GM21381 (cell line): Measurements from ENCODE around the gene EPM2AIP1.
"Not testable (repeated sequence)": the region's sequence is repeated elsewhere in the genome, so short reads cannot be mapped to it uniquely, and the experiment has no call there.

ENCODE experiments used
- ATAC-seq: cut with Tn5 transposase; IDR thresholded peaks from one replicate; pipeline ENCODE4 v1.9.1; 2021; ENCODE audit warnings: mild to moderate bottlenecking, moderate library complexity; ENCODE audit not compliant: unreplicated experiment

EPM2AIP1 gene

DNA sequence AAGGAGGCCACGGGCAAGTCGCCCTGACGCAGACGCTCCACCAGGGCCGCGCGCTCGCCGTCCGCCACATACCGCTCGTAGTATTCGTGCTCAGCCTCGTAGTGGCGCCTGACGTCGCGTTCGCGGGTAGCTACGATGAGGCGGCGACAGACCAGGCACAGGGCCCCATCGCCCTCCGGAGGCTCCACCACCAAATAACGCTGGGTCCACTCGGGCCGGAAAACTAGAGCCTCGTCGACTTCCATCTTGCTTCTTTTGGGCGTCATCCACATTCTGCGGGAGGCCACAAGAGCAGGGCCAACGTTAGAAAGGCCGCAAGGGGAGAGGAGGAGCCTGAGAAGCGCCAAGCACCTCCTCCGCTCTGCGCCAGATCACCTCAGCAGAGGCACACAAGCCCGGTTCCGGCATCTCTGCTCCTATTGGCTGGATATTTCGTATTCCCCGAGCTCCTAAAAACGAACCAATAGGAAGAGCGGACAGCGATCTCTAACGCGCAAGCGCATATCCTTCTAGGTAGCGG is at the start of gene EPM2AIP1:
TSS of gene EPM2AIP1 (minus strand) at position 326 of the 520 bp plus-strand sequence. CDS start at position 272, 54 bp downstream.
- peak; percentile 81 for ATAC-seq

DNA sequence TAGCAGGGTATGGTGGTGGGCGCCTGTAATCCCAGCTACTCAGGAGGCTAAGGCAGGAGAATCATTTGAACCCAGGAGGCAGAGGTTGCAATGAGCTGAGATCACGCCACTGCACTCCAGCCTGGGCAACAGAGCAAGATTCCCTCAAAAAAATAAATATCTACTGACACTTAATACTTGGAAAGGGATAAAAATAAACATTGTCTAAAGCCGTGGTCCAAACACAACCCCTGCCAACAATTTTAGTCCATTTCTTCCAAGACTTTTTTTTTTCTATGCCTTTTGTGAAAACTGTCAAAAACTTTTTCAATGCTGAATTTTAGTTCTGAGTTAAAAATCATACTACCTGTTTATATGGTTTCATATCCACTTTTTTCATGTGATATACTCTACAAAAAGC is 49.8 kb upstream of the EPM2AIP1 start:
- not testable (repeated sequence) for ATAC-seq

DNA sequence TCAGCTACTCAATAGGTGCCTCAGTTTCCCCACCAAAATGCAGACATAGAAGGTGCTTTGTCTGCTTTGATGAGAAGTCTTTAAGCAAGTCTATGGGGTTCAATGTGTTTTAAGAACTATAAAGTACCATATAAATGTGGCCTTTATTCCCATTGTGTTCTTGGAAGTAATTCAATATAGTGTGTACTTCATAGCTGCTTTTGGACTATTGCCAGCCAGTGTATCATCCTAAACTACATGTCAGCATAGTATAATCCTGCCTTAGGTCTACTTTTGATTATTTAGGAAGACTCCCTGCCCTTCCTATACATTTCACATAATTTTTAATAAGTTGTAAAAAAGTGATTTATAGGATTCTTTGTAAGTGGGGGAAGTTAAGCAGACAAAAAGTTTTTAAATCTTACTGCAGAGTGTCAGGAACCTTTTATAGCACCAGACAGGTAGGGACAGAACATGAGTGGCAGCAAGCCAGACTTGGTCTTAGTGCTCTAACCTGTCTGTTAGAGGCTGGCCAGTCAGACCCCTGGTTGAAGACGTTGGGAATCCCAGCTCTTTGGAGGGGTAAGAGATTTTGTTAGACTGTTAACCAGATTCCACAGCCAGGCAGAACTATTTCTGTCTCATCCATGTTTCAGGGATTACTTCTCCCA is 48.7 kb upstream of the EPM2AIP1 start:
- no peak for ATAC-seq

DNA sequence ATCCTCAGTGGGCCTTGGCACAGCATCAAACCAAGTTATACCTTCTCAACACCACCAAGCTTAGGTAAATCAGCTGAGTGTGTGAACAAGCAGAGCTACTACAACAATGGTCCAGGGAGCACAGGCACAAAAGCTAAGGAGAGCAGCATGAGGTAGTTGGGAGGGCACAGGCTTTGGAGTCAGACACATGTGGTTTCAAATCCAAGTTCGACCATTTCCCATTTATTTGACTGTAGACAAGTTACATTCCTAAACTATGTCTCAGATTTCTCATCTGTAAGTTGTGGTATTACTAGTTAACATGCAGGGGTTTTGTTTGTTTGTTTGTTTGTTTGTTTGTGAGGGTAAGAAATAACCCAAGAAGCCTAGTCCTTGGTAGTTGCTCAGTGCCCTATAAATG is 47.3 kb upstream of the EPM2AIP1 start:
- no peak for ATAC-seq

DNA sequence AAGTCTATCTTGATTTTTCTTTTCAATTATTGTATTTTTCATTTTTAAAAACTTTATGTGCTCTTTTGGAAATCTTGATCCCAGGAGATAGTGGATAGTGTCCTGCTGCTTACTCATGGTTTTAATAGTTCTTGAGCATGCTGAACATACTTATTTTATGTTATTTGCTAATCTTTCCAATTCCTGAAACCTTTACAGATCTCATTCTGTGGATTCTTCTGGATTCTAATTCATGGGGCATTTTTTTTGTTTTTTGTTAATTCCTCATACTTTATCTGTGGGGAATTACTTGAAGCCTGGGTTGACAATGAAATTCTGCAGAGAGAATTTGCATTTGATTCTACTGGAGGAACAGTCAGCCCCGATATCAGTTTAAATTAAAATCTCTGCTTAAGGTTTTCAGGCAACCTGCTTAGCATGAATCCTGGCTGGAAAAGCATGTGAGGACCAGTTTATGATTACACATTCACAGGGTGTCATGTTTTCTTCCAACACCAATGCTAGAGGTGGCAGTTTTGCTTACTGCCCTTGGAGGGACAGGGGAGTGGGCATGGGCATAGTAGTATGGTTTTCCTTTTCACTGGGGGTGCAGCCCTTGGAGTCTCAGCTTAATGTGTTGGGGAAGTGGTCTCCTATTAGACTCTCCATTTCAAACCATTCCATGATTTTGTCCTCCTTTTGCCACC is 46.4 kb upstream of the EPM2AIP1 start:
- no peak for ATAC-seq

DNA sequence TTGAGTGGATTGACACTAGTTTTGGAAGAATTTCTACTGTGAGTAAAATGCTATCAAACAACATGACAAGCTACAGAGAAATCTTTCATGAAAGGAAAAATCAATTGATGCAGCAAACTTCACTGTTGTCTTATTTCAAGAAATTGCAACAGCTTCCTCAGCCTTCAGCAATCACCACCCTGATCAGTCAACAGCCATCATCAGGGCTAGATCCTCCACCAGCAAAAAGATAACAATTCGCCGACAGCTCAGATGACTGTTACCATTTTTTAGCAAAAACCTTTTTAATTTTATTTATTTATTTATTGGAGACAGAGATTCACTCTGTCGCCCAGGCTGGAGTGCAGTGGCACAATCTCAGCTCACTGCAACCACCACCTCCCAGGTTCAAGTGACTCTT is 44.4 kb upstream of the EPM2AIP1 start:
- ATAC-seq = no peak

- ATAC-seq = no peak
Observed at GRCh38 chr3:37032961-37033360, 40.0 kb upstream of the EPM2AIP1 start.

- ATAC-seq = no peak
Observed at GRCh38 chr3:37031096-37031682, 38.3 kb upstream of the EPM2AIP1 start.

GRCh38 chr3:37030588-37030987 is 37.7 kb upstream of the EPM2AIP1 start:
- no peak for ATAC-seq

DNA sequence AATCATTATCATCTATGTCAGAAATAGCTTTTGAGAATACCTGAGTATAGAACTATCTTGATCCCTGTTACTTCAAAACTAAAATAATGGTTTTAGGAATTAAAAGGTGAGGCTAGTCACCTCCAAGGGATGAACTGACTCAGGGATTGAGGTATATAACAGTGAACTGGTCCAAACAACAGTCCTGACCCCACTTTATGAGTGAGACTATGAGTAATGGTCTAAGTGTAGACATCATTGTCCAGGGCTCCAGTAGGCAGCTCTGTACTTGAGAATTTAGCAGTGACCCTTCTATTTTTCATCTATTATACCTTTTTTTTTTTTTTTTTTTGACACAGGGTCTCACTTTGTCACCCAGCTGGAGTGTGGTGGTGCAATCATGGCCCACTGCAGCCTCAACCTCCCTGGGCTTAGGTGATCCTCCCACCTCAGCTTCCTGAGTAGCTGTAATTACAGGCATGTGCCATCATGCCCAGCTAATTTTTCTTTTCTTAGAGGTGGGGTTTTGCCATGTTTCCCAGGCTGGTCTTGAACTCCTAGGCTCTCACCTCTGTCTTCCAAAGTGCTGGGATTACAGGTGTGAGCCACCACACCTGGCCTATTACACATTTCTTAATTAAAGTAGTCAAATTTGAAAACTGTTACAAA is 36.7 kb upstream of the EPM2AIP1 start:
- no peak for ATAC-seq

DNA sequence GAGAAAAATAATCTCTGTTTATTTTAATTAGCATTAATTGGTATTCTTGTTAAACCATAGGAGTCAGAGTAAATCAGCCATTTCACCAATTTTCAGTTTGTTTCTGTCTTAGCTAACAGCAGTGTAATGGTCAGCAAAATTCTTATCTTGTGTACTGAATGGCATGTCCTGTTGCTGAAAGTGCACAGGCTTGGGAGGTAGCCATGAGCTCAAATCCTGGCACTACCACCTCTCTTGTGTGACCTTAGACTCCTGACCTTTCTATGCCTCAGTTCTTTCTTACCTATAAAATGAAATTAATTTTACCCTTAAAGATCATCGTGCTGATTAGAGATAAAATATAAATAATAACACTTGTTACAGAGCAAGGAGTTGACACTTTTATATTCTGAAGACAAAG is 36.2 kb upstream of the EPM2AIP1 start:
- no peak for ATAC-seq

DNA sequence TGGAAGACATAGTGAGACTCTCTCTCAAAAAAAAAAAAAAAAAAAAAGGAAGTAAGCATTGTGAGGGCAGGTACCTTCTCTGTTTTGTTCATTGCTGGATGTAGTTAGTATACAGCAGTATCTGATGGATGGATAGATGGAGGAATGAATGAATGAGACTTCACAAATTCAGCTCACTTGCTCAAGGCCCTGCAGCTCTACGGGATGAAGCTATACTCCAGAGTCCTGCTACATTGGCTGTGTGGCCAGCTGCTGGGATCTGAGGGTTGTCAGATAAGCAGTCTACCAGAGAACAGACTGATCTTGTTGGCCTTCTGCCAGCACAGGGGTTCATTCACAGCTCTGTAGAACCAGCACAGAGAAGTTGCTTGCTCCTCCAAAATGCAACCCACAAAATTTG is 35.4 kb upstream of the EPM2AIP1 start:
- ATAC-seq = no peak

- ATAC-seq = no peak
Observed at GRCh38 chr3:37026851-37027250, 33.9 kb upstream of the EPM2AIP1 start.

- no peak for ATAC-seq
Observed at GRCh38 chr3:37025561-37026335, 32.8 kb upstream of the EPM2AIP1 start.

DNA sequence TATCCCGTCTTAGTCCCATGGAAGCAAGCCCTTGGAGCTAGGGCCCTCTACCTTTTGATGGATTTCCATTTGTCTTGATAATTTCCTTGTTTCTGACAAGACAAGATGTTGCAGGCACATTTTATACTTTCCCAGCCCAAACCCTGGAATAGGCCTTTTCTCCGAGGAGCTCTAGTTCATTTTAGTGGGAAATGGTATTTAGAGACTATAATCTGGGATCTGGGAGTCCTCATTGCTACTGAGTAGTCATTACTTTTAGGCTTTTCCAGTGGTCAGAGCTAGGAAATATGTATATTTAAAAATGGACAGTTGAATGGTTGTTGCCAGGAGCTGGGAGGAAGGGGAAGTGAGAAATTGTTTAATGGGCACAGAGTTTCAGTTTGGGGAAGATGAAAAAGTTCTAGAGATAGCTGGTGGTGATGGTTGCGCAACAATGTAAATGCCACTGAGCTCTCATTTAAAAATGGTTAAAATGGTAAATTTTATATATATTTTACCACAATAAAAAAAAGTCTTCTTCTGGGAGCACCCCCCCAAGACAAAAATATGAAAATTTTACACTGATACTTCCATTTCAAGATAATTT is 32.0 kb upstream of the EPM2AIP1 start:
- no peak for ATAC-seq

- no peak for ATAC-seq
Observed at GRCh38 chr3:37024092-37024491, 31.2 kb upstream of the EPM2AIP1 start.

DNA sequence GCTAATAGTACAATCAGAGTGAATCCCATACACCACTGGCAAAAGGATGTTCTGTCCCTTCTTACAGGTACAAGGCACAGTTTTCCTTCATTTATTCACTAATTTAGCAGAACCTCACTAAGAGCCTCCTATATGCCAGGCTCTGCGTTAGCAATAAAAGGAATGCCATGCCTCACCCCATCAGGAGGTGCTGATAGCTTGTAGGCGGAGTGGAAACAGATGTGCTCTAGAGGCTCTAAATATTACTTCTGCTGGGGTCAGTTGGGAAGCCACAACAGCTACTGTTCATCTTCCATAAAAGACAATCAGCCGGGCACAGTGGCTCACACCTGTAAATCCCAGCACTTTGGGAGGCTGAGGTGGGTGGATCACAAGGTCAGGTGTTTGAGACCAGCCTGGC is 24.8 kb upstream of the EPM2AIP1 start:
- ATAC-seq = no peak

DNA sequence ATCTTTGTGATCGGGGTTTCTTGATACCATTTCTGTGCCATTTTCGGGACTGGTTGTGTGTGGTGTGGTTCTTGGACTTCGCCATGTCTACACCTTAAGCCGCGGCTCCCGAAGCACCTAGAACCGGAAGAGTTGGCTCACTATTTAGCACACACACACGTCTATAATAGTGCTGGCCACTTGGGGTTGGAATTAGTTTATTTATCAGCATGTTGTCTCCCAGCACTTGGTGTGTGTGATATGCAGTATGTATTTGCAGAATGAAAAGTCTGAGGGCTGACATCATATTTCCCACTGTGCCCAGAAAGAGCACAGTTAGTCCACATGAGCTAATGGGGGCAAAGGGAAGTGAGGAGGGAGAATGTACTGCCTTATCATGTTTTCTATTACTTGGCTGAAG is 24.0 kb upstream of the EPM2AIP1 start:
- ATAC-seq = no peak

- no peak for ATAC-seq
Observed at GRCh38 chr3:37015642-37016041, 22.7 kb upstream of the EPM2AIP1 start.

DNA sequence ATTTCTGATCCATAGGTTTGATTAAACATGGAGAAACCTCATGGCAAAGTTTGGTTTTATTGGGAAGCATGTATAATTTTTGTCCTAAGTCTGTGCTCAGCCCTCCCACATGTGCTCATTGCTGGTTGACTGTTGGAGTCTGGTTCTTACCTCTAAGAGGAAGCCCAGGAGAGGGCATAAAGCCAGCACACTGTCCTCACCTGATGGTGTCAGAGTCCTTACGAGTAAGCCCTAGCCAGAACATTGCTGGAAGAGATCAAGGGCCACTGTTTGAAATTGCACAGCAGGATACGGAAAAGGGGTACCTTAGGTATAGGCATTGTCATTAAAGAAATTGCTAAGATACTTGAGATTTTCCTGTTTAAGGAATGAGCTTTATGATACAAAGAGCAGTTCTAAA is 21.7 kb upstream of the EPM2AIP1 start:
- ATAC-seq = no peak
